NB4 (cell line): Measurements from ENCODE around the gene IFNA17.

ENCODE experiments used
- MAX ChIP-seq: IDR thresholded peaks from 2 replicates; pipeline ENCODE4 v1.6.1; 2011; ENCODE audit warnings: low read depth, low read length
- MYC ChIP-seq: IDR thresholded peaks from 2 replicates; pipeline ENCODE4 v1.6.1; 2011; ENCODE audit warnings: low read depth, low read length
- POLR2A ChIP-seq: IDR thresholded peaks from 2 replicates; pipeline ENCODE4 v1.6.1; 2011; ENCODE audit warnings: mild to moderate bottlenecking; ENCODE audit not compliant: insufficient read length; ENCODE audit errors: extremely low read depth
- TF ChIP-seq, protein P1 (sequence below): IDR thresholded peaks from one replicate; pipeline ENCODE4 v1.5.1; 2012; ENCODE audit warnings: low read depth, low read length

DNA sequence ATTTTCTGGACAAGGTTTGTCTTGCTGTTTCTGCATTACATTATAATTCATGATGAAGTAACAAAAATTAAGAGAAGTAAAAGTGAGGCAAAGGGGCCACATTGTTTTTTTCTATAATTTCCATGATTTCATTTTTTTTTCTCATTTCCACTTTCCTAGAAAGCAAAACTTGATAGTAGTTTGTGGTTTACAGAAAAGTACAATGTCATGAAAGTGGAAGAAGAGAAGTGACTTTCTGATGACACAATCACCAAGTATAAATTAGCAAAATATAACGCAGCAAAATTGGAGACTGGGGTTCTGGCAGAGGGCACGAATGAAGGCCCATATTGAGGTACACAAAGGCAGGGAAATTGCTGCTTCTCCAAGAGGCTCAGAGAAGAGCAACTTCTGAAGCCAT, 16.8 kb upstream of the IFNA17 start:
- TF ChIP-seq, protein P1, sequence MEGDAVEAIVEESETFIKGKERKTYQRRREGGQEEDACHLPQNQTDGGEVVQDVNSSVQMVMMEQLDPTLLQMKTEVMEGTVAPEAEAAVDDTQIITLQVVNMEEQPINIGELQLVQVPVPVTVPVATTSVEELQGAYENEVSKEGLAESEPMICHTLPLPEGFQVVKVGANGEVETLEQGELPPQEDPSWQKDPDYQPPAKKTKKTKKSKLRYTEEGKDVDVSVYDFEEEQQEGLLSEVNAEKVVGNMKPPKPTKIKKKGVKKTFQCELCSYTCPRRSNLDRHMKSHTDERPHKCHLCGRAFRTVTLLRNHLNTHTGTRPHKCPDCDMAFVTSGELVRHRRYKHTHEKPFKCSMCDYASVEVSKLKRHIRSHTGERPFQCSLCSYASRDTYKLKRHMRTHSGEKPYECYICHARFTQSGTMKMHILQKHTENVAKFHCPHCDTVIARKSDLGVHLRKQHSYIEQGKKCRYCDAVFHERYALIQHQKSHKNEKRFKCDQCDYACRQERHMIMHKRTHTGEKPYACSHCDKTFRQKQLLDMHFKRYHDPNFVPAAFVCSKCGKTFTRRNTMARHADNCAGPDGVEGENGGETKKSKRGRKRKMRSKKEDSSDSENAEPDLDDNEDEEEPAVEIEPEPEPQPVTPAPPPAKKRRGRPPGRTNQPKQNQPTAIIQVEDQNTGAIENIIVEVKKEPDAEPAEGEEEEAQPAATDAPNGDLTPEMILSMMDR = no peak
- TF ChIP-seq POLR2A (no peak), MAX (no peak), MYC (no peak)
